ENCODE data around the gene PXDC1.

The PXDC1 gene

DNA sequence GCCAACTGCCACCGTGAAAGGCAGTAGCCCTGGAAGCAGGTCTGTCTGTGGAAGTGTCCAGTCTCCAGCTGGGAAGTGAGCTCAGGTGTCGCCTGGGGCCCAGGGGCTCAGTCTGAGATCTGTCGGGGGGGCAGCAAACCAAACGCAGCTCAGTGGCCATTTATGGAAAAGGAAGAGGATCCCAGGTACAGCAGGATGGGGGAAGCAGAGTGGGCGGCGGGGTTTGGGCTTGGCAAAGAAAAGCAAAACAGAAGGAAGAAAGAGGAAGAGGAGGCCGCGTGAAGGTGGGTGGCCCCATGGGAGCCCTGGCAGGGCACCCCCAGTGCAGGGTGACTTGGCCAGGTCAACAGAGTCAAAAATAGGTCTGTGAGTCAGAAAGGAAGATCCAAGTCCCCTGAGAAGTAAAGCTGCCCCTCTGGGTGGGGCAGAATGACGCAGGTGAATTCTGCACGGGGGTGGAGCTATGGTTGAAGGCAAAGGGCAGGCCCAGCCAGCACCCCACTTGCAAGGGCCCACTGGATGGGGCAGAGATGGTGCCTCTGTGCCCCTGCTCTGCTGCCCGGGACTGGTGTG is 5.3 kb downstream of the PXDC1 start:
- DNase-seq, result no peak

GRCh38 chr6:3745566-3746118 is 5.9 kb downstream of the PXDC1 start:
- DNase-seq, result no peak

GRCh38 chr6:3744901-3745470 is 6.5 kb downstream of the PXDC1 start:
- no peak for DNase-seq

DNA sequence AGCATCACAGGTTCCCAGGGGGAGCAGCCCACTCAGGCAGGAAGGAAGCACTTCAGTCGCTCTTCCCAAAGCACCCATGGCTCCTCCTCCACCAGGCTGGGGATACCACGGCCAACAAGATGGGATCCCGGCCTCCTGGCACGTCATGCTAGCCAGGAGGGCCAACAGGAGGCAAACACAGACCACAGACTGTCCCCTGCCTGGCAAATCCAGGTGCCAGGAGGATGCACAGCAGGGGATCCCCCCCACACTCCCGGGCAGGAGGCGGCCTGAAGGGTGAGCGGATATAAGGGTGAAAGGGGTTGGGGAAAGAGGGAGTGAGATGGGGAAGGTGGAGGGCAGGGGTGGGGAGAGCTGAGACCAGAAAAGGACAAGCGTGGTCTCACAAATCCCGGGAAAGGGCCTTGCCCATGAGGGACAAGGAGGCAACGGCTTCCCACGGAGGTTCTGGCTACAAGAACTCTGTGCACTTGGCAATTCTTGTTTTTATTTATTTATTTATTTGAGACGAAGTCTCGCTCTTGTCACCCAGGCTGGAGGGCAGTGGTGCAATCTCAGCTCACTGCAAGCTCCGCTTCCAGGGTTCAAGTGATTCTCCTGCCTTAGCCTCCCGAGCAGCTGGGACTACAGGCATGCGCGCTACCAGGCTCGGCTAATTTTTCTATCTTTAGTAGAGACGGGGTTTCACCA is 7.2 kb downstream of the PXDC1 start:
- DNase-seq, result no peak

DNA sequence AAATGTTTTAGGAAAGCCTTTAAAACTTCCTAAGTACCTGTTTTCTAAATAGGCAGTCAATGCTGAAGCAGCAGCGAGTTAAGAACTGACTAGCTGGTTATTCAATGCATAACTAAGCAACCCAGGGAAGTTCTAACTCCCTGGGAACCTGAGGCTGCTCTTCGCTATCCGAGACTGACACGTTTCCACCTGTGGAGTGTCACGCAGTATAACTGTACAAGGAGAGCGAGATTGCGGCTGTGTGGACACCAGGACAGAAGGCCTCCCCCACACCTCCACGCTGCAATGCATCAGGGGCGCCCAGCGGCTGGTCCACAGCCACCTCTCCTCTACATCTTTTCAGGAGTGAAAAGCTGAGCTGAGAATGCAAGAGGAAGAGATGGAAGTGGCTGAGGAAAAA is 8.0 kb downstream of the PXDC1 start:
- no peak for DNase-seq

- peak; percentile 90 for DNase-seq
Observed at GRCh38 chr6:3742426-3743344, 8.8 kb downstream of the PXDC1 start.

GRCh38 chr6:3742076-3742425 is 9.5 kb downstream of the PXDC1 start:
- no peak for DNase-seq

DNA sequence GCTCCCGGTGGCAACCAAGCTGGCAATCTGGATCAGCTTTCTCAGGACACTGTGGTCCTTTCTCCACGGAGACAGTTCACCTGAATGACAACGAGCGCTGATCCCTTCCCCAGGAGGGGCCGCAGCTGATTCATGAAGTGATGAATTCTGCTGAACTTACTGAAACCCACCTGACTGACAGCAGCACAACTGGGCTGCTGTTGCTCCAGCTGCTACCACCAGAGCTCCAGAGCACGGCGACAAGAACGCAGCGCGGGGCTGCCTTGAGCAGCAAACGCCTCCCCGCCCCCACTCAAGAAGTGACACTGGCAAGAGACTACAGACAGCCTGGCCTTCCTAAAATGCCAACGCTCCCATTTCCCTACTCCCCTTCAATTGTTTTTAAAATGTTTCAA is 10.0 kb downstream of the PXDC1 start:
- DNase-seq, result no peak

- no peak for DNase-seq
Observed at GRCh38 chr6:3740551-3741476, 10.7 kb downstream of the PXDC1 start.

- no peak for DNase-seq
Observed at GRCh38 chr6:3739311-3739897, 12.1 kb downstream of the PXDC1 start.

DNA sequence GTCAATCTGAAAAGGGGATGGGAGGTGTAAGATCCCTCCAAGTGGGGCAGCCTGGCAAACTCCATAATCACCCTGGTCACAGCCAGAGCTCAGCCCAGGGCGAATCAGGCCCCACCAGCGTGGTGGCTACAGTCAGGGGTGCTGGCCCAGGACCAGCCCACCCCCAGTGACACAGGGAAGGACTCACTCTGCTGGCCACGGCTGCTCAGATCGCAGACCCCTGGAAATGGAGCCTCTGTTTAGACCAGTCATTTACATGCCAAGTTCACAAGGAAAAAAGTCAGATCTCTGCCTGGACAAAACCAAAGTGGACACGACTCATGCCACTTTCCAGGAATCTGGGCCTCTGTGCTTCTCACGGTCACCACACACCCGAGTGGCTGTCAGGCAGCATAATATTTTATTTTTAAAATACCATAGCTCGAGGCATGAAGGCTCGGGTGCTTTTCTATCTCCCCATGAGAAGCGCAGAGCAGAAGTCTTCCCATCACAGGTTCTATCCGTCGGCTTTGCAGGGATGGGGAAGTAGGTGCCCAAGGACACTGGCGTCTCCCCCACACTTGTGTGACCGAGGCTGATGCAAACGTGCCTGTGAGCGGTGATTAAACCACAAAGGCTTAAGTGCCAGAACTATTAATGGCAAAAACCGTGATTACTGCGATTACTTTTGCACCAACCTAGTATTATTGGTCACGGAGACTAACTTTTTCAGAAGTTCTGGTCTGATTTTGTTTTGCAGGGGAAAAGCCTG is 13.0 kb downstream of the PXDC1 start:
- DNase-seq, result no peak

GRCh38 chr6:3737831-3738210 is 13.7 kb downstream of the PXDC1 start:
- no peak for DNase-seq

DNA sequence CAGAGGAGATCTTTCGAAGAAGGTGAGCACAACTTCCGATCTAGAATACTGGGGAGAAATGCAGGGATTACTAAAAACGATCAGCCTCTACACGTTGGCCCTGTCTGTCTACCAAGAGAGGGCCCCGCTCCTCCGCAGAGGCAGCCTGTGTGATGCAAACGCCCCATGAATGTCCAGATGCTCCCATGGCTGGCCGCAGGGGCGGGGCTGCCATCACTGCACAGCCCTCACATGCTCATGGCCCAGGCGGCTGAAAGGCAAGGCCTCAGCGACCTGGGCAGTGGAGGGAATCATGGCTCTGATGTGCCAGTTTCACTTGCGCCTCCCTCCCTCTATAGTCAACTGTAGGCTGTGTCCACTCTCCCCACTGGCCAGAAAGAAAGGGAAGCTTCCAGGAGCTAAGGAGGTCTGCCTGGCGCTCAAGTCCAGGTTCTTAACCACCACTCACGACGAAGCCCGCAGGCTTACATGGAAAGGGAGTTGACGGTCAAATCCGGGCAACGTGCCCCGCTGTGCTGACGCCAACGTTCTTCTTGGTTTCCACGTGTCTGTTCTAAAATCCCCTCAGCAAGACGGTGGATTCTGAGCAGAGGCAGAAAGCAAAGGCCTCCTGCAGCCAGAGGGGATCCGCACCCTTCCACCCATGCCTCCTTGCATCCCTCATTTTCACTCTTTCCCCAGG is 14.2 kb downstream of the PXDC1 start:
- DNase-seq, result no peak

GRCh38 chr6:3735029-3735605 is 16.4 kb downstream of the PXDC1 start:
- no peak for DNase-seq

- no peak for DNase-seq
Observed at GRCh38 chr6:3734023-3734422, 17.5 kb downstream of the PXDC1 start.

DNA sequence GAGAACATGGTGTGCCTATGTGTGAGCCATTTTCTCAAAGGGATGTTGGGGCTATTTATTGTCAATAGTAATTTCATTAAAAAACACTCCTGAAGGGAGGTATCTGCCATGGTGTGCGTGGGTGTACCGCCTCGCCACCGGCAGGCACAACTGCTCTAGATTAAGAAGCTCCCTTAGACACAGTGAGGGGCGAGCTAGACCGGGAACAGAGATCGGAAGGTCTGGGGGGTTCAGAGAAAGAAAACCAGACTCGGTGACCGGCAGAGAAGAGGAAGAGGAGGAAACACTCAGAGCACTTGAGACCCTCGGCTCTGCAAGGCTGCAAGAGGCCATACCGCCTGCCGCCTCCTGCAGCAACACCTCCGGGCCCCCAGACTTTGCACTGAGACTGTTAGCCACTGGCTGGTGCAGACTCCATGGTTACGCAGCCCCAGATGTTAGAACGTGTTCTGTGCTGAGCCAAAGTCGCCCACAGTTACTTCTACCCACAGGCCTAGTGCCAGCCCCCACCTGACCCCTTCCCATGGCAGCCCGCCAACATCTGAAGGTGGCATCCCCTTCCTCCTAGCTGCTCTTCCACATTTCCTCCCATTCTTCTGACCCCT is 18.1 kb downstream of the PXDC1 start:
- DNase-seq, result no peak

DNA sequence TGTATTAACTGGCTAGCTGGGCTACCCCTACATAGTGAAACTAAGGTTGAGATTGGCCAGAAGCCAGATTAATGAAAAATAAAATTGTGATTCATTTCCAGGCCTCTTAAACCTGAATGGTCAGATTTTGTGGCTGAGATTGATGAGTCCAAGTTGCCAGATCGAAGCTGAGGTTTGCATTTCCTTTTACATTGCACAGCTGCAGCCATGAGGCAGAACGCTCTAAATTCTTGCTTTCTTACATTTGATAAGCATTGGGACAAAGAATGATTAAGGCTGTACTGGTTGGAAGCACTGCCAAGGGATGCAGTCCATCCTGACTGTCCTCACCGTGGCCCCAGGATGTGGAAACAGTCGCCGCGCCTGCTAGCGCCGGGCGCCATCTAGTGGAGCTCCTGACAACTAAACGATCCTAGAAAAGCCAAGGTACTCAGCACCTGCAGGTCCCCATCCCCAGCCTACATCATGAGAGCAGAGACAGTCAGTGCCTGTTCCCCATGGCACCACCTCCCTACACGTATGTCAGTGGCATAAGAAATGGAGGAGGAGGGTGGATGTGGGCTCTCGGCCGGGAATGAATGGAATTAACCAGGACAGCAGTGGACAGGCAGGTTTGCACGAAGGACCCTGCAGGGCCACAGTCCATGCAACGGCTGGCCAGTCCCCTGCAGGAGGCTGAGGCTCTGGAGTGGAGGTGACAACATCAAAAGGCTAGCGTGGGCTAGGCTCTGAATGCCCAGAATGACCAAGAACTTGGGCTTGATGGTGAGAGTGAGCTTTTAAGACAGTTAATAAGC is 19.0 kb downstream of the PXDC1 start:
- peak; percentile 80 for DNase-seq

DNA sequence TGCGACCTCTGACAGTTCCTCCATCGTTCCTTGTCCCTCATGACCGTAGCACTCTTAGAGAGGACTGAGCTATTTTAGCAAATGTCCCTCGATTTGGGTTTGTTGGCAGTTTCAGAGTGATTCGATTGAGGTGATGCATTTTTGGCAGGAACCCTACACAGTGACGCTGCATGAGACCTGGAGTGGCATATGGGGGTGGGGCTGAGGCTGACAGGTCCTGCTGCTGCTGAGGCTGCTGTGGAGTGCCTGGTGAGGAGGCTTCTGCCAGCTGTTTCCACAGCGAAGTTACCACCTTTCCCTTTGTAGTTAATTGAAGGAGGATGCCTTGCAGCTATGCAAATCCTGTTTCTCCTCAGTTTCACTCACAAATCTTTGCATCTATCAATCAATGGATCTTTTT is 19.8 kb downstream of the PXDC1 start:
- no peak for DNase-seq

Measured in right forelimb (tissue), 1 donor.